Osteoblast (primary cell): Measurements from ENCODE around the gene ABCA4. TPM values are rescaled to one million over a fixed set of nuclear protein-coding genes. Genes with fewer than 3 reads are reported as not detected.
A peak's percentile ranks its signal among the peaks of the same experiment; 100 is the strongest.

ENCODE experiments used
- DNase-seq: peaks from one replicate; pipeline ENCODE4 v3.0.0; 2011; ENCODE audit warnings: low spot score, mixed read lengths; ENCODE audit not compliant: insufficient read length; ENCODE audit errors: missing footprints
- H2AFZ ChIP-seq: 2 replicates; pipeline ENCODE4 v1.6.0; 2011; ENCODE audit warnings: mild to moderate bottlenecking, low read length
- H3K27ac ChIP-seq: 2 replicates; pipeline ENCODE4 v1.5.1; 2011; ENCODE audit warnings: mild to moderate bottlenecking, low read depth, low read length, moderate library complexity
- H3K27me3 ChIP-seq: 2 replicates; pipeline ENCODE4 v1.6.0; 2012; ENCODE audit warnings: mild to moderate bottlenecking, control low read depth, inconsistent platforms, low read length, moderate library complexity; ENCODE audit not compliant: insufficient read depth
- H3K36me3 ChIP-seq: 2 replicates; pipeline ENCODE4 v1.5.1; 2011; ENCODE audit warnings: mild to moderate bottlenecking, low read length, control low read depth, moderate library complexity; ENCODE audit not compliant: insufficient read depth
- H3K4me1 ChIP-seq: 2 replicates; pipeline ENCODE4 v1.5.1; 2011; ENCODE audit warnings: mild to moderate bottlenecking, low read length, control low read depth, moderate library complexity; ENCODE audit not compliant: insufficient read depth
- H3K4me2 ChIP-seq: 2 replicates; pipeline ENCODE4 v1.6.0; 2011; ENCODE audit warnings: mild to moderate bottlenecking, low read length; ENCODE audit not compliant: insufficient read depth
- H3K4me3 ChIP-seq: fragments of 200-600 bp; sonication (generic); 3 replicates; pipeline ENCODE4 v1.5.1; 2012; ENCODE audit warnings: mild to moderate bottlenecking, low read length, inconsistent platforms; ENCODE audit not compliant: insufficient read depth
- H3K79me2 ChIP-seq: 2 replicates; pipeline ENCODE4 v1.6.0; 2012; ENCODE audit warnings: mild to moderate bottlenecking, low read length, control low read depth, inconsistent platforms; ENCODE audit not compliant: insufficient read depth
- H3K9me3 ChIP-seq: 2 replicates; pipeline ENCODE4 v1.5.1; 2011; ENCODE audit warnings: low read depth, low read length, control low read depth
- H4K20me1 ChIP-seq: 2 replicates; pipeline ENCODE4 v1.6.0; 2012; ENCODE audit warnings: mild to moderate bottlenecking, low read length, control low read depth; ENCODE audit not compliant: insufficient read depth
- total RNA-seq: library from RNA; depleted of rRNA; stranded (reverse); fragments of >200 nt; gene quantifications from 2 replicates; pipeline ENCODE4 v1.2.3, GENCODE V29; 2012
- TF ChIP-seq, protein P1 (sequence below): IDR thresholded peaks from 2 replicates; pipeline ENCODE4 v1.5.1; 2011; ENCODE audit warnings: mild to moderate bottlenecking, low read depth, low read length, moderate library complexity; ENCODE audit errors: extremely low read depth

Gene ABCA4
- total RNA-seq, 1 donor = 1.1 TPM

DNA sequence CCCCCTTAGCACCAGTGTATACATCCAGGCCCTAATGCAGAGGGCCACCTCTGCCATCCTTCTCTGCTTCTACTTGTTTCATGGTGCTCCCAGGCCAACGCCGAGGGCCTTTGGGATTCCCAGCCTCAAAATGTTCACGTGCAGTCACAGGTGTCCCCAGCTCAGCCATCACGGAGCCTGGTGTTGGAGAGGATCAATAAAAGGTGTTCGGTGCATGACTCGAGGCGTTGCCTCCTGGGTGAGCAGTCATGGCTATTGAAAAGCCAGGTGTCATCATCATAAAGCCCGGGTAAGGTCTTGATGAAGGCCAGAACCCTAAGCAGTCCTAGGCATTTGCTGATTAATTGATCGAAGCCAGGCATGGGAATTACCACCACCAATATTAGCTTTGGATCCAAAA lies 76.1 kb downstream of the ABCA4 start:
- H2AFZ ChIP-seq = peak overlapping the region; percentile 45
- peaks cover 24% of the 10 kb centered on the region for H3K4me1 ChIP-seq
- no peaks in the 10 kb centered on the region for H3K9me3 ChIP-seq
- no peak overlapping the region for H3K4me2 ChIP-seq
- no peaks in the 10 kb centered on the region for H4K20me1 ChIP-seq
- H3K4me3 ChIP-seq = no peak overlapping the region
- no peaks in the 10 kb centered on the region for H3K27me3 ChIP-seq
- H3K27ac ChIP-seq = no peak overlapping the region
- TF ChIP-seq, protein P1, sequence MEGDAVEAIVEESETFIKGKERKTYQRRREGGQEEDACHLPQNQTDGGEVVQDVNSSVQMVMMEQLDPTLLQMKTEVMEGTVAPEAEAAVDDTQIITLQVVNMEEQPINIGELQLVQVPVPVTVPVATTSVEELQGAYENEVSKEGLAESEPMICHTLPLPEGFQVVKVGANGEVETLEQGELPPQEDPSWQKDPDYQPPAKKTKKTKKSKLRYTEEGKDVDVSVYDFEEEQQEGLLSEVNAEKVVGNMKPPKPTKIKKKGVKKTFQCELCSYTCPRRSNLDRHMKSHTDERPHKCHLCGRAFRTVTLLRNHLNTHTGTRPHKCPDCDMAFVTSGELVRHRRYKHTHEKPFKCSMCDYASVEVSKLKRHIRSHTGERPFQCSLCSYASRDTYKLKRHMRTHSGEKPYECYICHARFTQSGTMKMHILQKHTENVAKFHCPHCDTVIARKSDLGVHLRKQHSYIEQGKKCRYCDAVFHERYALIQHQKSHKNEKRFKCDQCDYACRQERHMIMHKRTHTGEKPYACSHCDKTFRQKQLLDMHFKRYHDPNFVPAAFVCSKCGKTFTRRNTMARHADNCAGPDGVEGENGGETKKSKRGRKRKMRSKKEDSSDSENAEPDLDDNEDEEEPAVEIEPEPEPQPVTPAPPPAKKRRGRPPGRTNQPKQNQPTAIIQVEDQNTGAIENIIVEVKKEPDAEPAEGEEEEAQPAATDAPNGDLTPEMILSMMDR = no peak
- no peaks in the 10 kb centered on the region for H3K79me2 ChIP-seq
- no peak for DNase-seq
- no peaks in the 10 kb centered on the region for H3K36me3 ChIP-seq

- Histone ChIP-seq H3K27ac (no peak overlapping the region), H3K4me3 (no peak overlapping the region), H3K79me2 (no peaks in the 10 kb centered on the region), H3K27me3 (no peaks in the 10 kb centered on the region), H3K4me2 (no peak overlapping the region), H2AFZ (peak overlapping the region; percentile 45), H3K9me3 (no peaks in the 10 kb centered on the region), H3K36me3 (no peaks in the 10 kb centered on the region), H4K20me1 (no peaks in the 10 kb centered on the region), H3K4me1 (peaks cover 21% of the 10 kb centered on the region)
- peak; percentile 64 for DNase-seq
- TF ChIP-seq, protein P1 = no peak
Measured at GRCh38 chr1:94044290-94044790, 76.6 kb downstream of the ABCA4 start.

- TF ChIP-seq, protein P1 = no peak
- Histone ChIP-seq H4K20me1 (no peaks in the 10 kb centered on the region), H3K27me3 (no peaks in the 10 kb centered on the region), H3K27ac (no peak overlapping the region), H3K36me3 (no peaks in the 10 kb centered on the region), H3K79me2 (no peaks in the 10 kb centered on the region), H2AFZ (peak overlapping the region; percentile 45), H3K4me1 (peaks cover 20% of the 10 kb centered on the region), H3K9me3 (no peaks in the 10 kb centered on the region), H3K4me2 (no peak overlapping the region), H3K4me3 (no peak overlapping the region)
- DNase-seq = no peak
Measured at GRCh38 chr1:94043738-94044289, 77.1 kb downstream of the ABCA4 start.

DNA sequence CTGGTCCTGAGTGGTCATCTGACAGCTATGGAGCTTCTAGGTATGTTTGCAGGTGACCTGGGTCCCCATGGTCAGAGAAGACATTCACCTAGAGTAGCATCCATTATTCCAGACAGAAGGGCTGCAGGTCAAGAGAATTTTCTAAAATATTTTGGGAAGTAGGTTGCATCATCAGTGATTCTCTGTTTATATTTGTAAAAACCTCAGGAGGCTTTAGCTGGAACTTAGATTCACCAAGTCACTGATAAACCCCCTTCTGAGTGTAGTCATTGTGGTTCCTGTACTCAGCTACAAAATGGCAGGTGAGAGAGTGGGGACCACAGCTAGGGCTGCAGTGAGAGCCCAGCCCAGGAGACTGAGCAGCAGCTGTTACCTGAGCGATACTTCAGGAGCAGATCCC lies 78.6 kb downstream of the ABCA4 start:
- DNase-seq = no peak
- Histone ChIP-seq H3K4me1 (peaks cover 18% of the 10 kb centered on the region), H3K27ac (no peak overlapping the region), H3K9me3 (no peaks in the 10 kb centered on the region), H3K27me3 (no peaks in the 10 kb centered on the region), H3K79me2 (no peaks in the 10 kb centered on the region), H4K20me1 (no peaks in the 10 kb centered on the region), H2AFZ (no peak overlapping the region), H3K36me3 (no peaks in the 10 kb centered on the region), H3K4me3 (no peak overlapping the region), H3K4me2 (no peak overlapping the region)
- TF ChIP-seq, protein P1 = no peak
